OCI-LY7 (cell line): ENCODE results near the gene TMA7B. TPM values are rescaled to one million over a fixed set of nuclear protein-coding genes. Genes with fewer than 3 reads are reported as not detected.

Experiments used
- BruUV-seq: library from RNA; stranded (reverse); fragments of 400-500 nt; replicated peaks from 2 replicates; lab custom pipeline; 2021; lab: Mats Ljungman, UMichigan
- CTCF ChIA-PET: fragments of 300-600 bp; sonication (Branson Sonifier 250); formaldehyde crosslinking; loops from one replicate; lab custom pipeline; 2022; ENCODE audit warnings: antibody characterized with exemption; ENCODE audit not compliant: unreplicated experiment; lab: Charles Lee
- POLR2A ChIA-PET: fragments of 300-600 bp; sonication (Branson Sonifier 250); formaldehyde crosslinking; loops from one replicate; lab custom pipeline; 2022; ENCODE audit warnings: antibody characterized with exemption; lab: Charles Lee
- DNase-seq: peaks from one replicate; pipeline ENCODE4 v3.0.0-alpha.2; 2015; ENCODE audit warnings: low spot score
- H2AFZ ChIP-seq: fragments of 200-600 bp; sonication (generic), shearing (Covaris generic); 2 replicates; pipeline ENCODE4 v1.6.1; 2014; ENCODE audit warnings: mild to moderate bottlenecking, antibody characterized with exemption, low read length, moderate library complexity
- H3K27ac ChIP-seq: fragments of 200-600 bp; sonication (generic); 2 replicates; pipeline ENCODE4 v1.5.1; 2014; ENCODE audit warnings: mixed run types, low read depth, mild to moderate bottlenecking, moderate library complexity, low read length, inconsistent platforms; ENCODE audit not compliant: poor library complexity, severe bottlenecking
- H3K36me3 ChIP-seq: fragments of 200-600 bp; sonication (generic); 2 replicates; pipeline ENCODE4 v1.6.1; 2014; ENCODE audit warnings: mild to moderate bottlenecking, antibody characterized with exemption, low read length, moderate library complexity, mixed read lengths; ENCODE audit not compliant: insufficient read depth
- H3K4me1 ChIP-seq: fragments of 200-600 bp; sonication (generic); 2 replicates; pipeline ENCODE4 v1.5.1; 2014; ENCODE audit warnings: mild to moderate bottlenecking, low read length; ENCODE audit not compliant: insufficient read depth, poor library complexity, severe bottlenecking
- H3K4me2 ChIP-seq: fragments of 200-600 bp; sonication (generic); 2 replicates; pipeline ENCODE4 v1.6.1; 2014; ENCODE audit warnings: mild to moderate bottlenecking, low read length
- H3K4me3 ChIP-seq: fragments of 200-600 bp; sonication (generic); 2 replicates; pipeline ENCODE4 v1.5.1; 2014; ENCODE audit warnings: mild to moderate bottlenecking, low read depth, low read length; ENCODE audit not compliant: poor library complexity, severe bottlenecking
- H3K79me2 ChIP-seq: fragments of 200-600 bp; sonication (generic); 2 replicates; pipeline ENCODE4 v1.6.1; 2016; ENCODE audit warnings: low read depth, mild to moderate bottlenecking, low read length, moderate library complexity, mixed read lengths; ENCODE audit not compliant: insufficient read depth
- H3K9me2 ChIP-seq: fragments of 200-600 bp; sonication (generic); 2 replicates; pipeline ENCODE4 v1.6.1; 2016; ENCODE audit warnings: mild to moderate bottlenecking, low read length, mixed read lengths; ENCODE audit not compliant: insufficient read depth
- H3K9me3 ChIP-seq: fragments of 200-600 bp; sonication (generic); 2 replicates; pipeline ENCODE4 v1.6.1; 2014; ENCODE audit warnings: mild to moderate bottlenecking, mixed run types, low read length, mixed read lengths
- H4K20me1 ChIP-seq: fragments of 200-600 bp; sonication (generic); 2 replicates; pipeline ENCODE4 v1.6.1; 2014; ENCODE audit warnings: mild to moderate bottlenecking, antibody characterized with exemption, low read length, moderate library complexity, mixed read lengths; ENCODE audit not compliant: insufficient read depth
- EZH2phosphoT487 ChIP-seq: fragments of 200-600 bp; sonication (generic); IDR thresholded peaks from 2 replicates; pipeline ENCODE4 v1.6.1; 2018; ENCODE audit warnings: low read depth, borderline replicate concordance, mild to moderate bottlenecking, mixed run types, antibody characterized with exemption, low read length, moderate library complexity, mixed read lengths
- intact Hi-C: fragments of 100-400 bp; cut with micrococcal nuclease; formaldehyde crosslinking; loops from one replicate; pipeline ENCODE4 v1.10.0; 2022; ENCODE audit not compliant: unreplicated experiment
- total RNA-seq, 2 experiments: library from RNA; depleted of rRNA in 1 of 2; stranded (reverse); fragments of >200 nt in 1 of 2; shearing (Covaris generic) in 1 of 2; gene quantifications; 2 replicates each; pipeline ENCODE4 v1.2.3, GENCODE V29; 2014 to 2022
- TF ChIP-seq, protein P1 (sequence below): fragments of 200-600 bp; sonication (generic); conservative IDR thresholded peaks from 2 replicates; pipeline ENCODE4 v1.5.1; 2014; ENCODE audit warnings: mild to moderate bottlenecking, antibody characterized with exemption, low read length, moderate library complexity, mixed read lengths

Gene TMA7B
- total RNA-seq, 2 experiments from 2014 or later, result not detected

DNA sequence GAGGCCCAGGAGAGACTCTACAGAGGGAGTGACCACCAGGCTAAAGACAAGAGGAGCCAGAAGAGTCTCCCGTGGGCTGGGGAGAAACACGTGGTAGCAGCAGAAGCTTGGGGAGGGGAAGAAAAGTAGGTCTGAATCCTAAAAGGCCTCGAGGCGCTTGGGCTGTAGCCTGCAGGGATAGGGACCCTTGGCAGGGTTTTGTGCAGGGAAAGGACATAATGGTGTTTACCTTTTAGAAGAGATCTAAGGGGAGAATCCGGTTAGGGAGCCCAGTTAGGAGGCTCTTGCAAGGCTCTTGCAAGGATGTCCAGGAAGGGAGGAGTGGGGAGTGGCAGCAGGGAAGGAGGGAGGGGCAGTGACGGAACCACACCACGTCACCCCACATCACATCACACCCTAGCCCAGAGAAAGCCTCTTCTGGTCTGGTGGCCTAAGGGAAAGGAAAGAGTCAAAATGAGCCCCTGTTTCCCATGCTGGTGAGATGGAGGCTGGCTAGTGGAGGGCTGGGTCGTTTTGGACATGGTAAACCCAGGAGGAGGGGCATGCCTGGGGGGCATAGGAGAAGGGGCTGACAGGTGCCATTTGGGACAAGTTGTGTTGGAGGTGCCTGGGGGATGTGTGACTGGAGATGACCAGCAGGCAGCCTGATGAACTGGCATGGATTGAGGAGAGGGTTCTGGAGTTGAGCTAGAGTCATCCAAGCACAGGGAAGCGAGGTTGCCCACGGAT lies 28.4 kb downstream of the TMA7B start:
- no peaks in the 10 kb centered on the region for H3K79me2 ChIP-seq
- H3K9me2 ChIP-seq, result no peaks in the 10 kb centered on the region
- H3K4me2 ChIP-seq, result no peak overlapping the region
- H3K4me1 ChIP-seq, result no peaks in the 10 kb centered on the region
- POLR2A ChIA-PET, result no interaction called here
- H4K20me1 ChIP-seq, result no peaks in the 10 kb centered on the region
- no peaks in the 10 kb centered on the region for H3K9me3 ChIP-seq
- no peaks in the 10 kb centered on the region for H3K36me3 ChIP-seq
- no peak overlapping the region for H2AFZ ChIP-seq
- TF ChIP-seq EZH2phosphoT487, result no peak
- TF ChIP-seq, protein P1, sequence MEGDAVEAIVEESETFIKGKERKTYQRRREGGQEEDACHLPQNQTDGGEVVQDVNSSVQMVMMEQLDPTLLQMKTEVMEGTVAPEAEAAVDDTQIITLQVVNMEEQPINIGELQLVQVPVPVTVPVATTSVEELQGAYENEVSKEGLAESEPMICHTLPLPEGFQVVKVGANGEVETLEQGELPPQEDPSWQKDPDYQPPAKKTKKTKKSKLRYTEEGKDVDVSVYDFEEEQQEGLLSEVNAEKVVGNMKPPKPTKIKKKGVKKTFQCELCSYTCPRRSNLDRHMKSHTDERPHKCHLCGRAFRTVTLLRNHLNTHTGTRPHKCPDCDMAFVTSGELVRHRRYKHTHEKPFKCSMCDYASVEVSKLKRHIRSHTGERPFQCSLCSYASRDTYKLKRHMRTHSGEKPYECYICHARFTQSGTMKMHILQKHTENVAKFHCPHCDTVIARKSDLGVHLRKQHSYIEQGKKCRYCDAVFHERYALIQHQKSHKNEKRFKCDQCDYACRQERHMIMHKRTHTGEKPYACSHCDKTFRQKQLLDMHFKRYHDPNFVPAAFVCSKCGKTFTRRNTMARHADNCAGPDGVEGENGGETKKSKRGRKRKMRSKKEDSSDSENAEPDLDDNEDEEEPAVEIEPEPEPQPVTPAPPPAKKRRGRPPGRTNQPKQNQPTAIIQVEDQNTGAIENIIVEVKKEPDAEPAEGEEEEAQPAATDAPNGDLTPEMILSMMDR, result no peak
- no peak for DNase-seq
- CTCF ChIA-PET, result no interaction called here
- BruUV-seq, result no TSS peak
- H3K27ac ChIP-seq, result no peak overlapping the region
- H3K4me3 ChIP-seq, result no peak overlapping the region
- intact Hi-C loops, result no loop called here

DNA sequence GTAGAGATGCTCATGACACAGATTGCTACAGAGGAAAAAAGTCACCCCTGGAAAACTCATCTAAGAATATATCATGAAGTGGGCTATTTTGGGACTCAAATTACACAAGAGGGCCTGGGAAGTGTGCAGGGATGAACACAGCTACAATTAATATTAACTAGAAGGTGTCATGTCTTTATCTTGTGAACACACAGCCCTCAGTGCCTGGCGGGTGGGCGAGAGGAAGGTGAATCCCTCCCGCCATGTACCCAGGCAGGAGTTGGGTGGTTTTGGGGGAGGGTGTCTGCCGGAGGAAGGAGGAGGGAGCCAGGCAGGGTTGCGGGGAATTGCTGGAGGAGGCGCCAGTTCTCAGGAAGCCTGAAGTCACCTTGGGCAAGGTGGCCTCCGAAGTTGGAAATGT lies 29.4 kb downstream of the TMA7B start:
- no peak overlapping the region for H3K4me3 ChIP-seq
- POLR2A ChIA-PET, result no interaction called here
- no peak overlapping the region for H3K4me2 ChIP-seq
- H3K27ac ChIP-seq, result no peak overlapping the region
- CTCF ChIA-PET, result no interaction called here
- H3K9me3 ChIP-seq, result no peaks in the 10 kb centered on the region
- no peak overlapping the region for H2AFZ ChIP-seq
- TF ChIP-seq, protein P1, result no peak
- H3K79me2 ChIP-seq, result no peaks in the 10 kb centered on the region
- BruUV-seq, result no TSS peak
- no peaks in the 10 kb centered on the region for H3K4me1 ChIP-seq
- no peaks in the 10 kb centered on the region for H4K20me1 ChIP-seq
- DNase-seq, result no peak
- H3K9me2 ChIP-seq, result no peaks in the 10 kb centered on the region
- intact Hi-C loops, result no loop called here
- H3K36me3 ChIP-seq, result no peaks in the 10 kb centered on the region

DNA sequence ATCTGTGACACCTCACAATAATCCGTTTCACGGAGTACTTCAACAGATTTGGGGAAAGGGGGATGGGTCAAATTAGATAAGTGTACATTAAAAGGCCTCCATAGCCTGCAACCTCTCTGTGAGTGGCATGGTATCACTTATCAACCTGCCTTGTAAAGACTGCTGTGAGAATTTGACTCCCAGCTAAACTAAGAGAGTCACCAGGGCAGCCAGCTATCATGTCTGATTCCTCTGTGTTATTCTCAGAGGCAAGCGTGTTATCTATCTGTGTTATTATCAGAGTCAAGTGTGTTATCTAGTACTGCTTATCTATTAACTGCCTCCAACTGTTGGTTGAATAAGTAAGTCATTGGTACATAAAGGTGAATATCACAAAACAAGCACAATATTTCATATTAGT lies 30.5 kb downstream of the TMA7B start:
- intact Hi-C loops, result no loop called here
- TF ChIP-seq, protein P1, result no peak
- no peak for TF ChIP-seq EZH2phosphoT487
- Histone ChIP-seq H2AFZ (no peak overlapping the region), H3K79me2 (no peaks in the 10 kb centered on the region), H3K27ac (no peak overlapping the region), H3K9me2 (no peaks in the 10 kb centered on the region), H3K4me3 (no peak overlapping the region), H4K20me1 (no peaks in the 10 kb centered on the region), H3K9me3 (no peaks in the 10 kb centered on the region), H3K4me2 (no peak overlapping the region), H3K36me3 (no peaks in the 10 kb centered on the region), H3K4me1 (no peaks in the 10 kb centered on the region)
- no peak for DNase-seq
- BruUV-seq, result no TSS peak
- CTCF ChIA-PET, result no interaction called here
- POLR2A ChIA-PET, result no interaction called here
